ENCODE results near the gene IKZF3.

The IKZF3 gene

DNA sequence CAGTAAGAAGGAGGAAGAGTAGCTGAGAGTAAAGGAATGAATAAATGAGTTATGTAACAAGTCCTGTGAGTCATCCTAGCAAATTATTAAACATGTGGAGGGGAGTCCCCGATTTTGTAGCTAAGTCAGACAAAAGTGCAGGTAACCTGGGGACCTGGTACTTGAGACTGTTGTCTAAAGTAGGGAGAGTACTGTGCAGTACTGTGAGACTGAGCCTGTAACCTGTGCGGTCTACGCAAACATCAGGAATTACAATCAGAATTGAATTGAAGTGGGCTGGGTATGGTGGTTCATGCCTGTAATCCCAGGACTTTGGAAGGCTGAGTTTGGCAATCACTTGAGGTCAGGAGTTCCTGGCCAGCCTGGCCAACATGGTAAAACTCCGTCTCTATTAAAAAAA lies 35.7 kb downstream of the IKZF3 start:
- H3K79me2 ChIP-seq (ENCODE audit: insufficient read depth, low read length) = no peaks in the 10 kb centered on the region
- H3K4me1 ChIP-seq (ENCODE audit: insufficient read depth, low read length) = no peaks in the 10 kb centered on the region
- peaks cover 18% of the 10 kb centered on the region for H3K27me3 ChIP-seq (ENCODE audit: insufficient read depth, low read length, poor library complexity)
- no peak overlapping the region for H3K4me2 ChIP-seq (ENCODE audit: insufficient read depth, low read length)
- no peak for ATAC-seq (ENCODE audit: insufficient read depth, low read depth)
- H3K4me3 ChIP-seq (ENCODE audit: low read depth in 1 of 2, low read length in 2 of 2) = no peak overlapping the region
- TF ChIP-seq CTCF (IDR thresholded peaks at IDR 0.05; ENCODE audit: borderline replicate concordance, extremely low read depth, low read length, poor library complexity, severe bottlenecking) = no peak
- TF ChIP-seq EZH2 (IDR thresholded peaks at IDR 0.05; ENCODE audit: borderline replicate concordance, low read depth, low read length, severe bottlenecking) = no peak
- no peak overlapping the region for H3K27ac ChIP-seq (ENCODE audit: low read length)
- H3K36me3 ChIP-seq (ENCODE audit: insufficient read depth, low read length) = no peaks in the 10 kb centered on the region
- no peak for DNase-seq
- no peak overlapping the region for H3K9ac ChIP-seq (ENCODE audit: low read depth, low read length)
- H3K9me3 ChIP-seq (ENCODE audit: insufficient read depth, low read length, severe bottlenecking) = peaks cover 17% of the 10 kb centered on the region
- no peak overlapping the region for H2AFZ ChIP-seq (ENCODE audit: low read depth, low read length)
- no peaks in the 10 kb centered on the region for H4K20me1 ChIP-seq (ENCODE audit: insufficient read depth, low read length)

- Histone ChIP-seq H3K4me2 (ENCODE audit: insufficient read depth, low read length) (no peak overlapping the region), H3K36me3 (ENCODE audit: insufficient read depth, low read length) (no peaks in the 10 kb centered on the region), H3K4me3 (ENCODE audit: low read depth in 1 of 2, low read length in 2 of 2) (no peak overlapping the region), H2AFZ (ENCODE audit: low read depth, low read length) (no peak overlapping the region), H4K20me1 (ENCODE audit: insufficient read depth, low read length) (no peaks in the 10 kb centered on the region), H3K27ac (ENCODE audit: low read length) (no peak overlapping the region), H3K4me1 (ENCODE audit: insufficient read depth, low read length) (no peaks in the 10 kb centered on the region), H3K79me2 (ENCODE audit: insufficient read depth, low read length) (no peaks in the 10 kb centered on the region), H3K27me3 (ENCODE audit: insufficient read depth, low read length, poor library complexity) (peaks cover 10% of the 10 kb centered on the region), H3K9me3 (ENCODE audit: insufficient read depth, low read length, severe bottlenecking) (peaks cover 20% of the 10 kb centered on the region), H3K9ac (ENCODE audit: low read depth, low read length) (no peak overlapping the region)
- DNase-seq = no peak
- TF ChIP-seq CTCF (IDR thresholded peaks at IDR 0.05; ENCODE audit: borderline replicate concordance, extremely low read depth, low read length, poor library complexity, severe bottlenecking) = no peak
- no peak for TF ChIP-seq EZH2 (IDR thresholded peaks at IDR 0.05; ENCODE audit: borderline replicate concordance, low read depth, low read length, severe bottlenecking)
- no peak for ATAC-seq (ENCODE audit: insufficient read depth, low read depth)
These were observed 37.8 kb downstream of the IKZF3 start for GRCh38 chr17:39826334-39826733.

GRCh38 chr17:39823407-39824054 lies 40.6 kb downstream of the IKZF3 start:
- Histone ChIP-seq H3K9ac (ENCODE audit: low read depth, low read length) (no peak overlapping the region), H3K4me3 (ENCODE audit: low read depth in 1 of 2, low read length in 2 of 2) (no peak overlapping the region; a peak in 1 of 4 replicates), H4K20me1 (ENCODE audit: insufficient read depth, low read length) (no peaks in the 10 kb centered on the region), H2AFZ (ENCODE audit: low read depth, low read length) (no peak overlapping the region), H3K4me2 (ENCODE audit: insufficient read depth, low read length) (no peak overlapping the region), H3K36me3 (ENCODE audit: insufficient read depth, low read length) (no peaks in the 10 kb centered on the region), H3K4me1 (ENCODE audit: insufficient read depth, low read length) (peaks cover 17% of the 10 kb centered on the region), H3K9me3 (ENCODE audit: insufficient read depth, low read length, severe bottlenecking) (peaks cover 20% of the 10 kb centered on the region), H3K27me3 (ENCODE audit: insufficient read depth, low read length, poor library complexity) (peaks cover 11% of the 10 kb centered on the region), H3K79me2 (ENCODE audit: insufficient read depth, low read length) (no peaks in the 10 kb centered on the region), H3K27ac (ENCODE audit: low read length) (no peak overlapping the region)
- DNase-seq (peak; percentile 28), ATAC-seq (ENCODE audit: insufficient read depth, low read depth) (no peak)
- TF ChIP-seq CTCF (IDR thresholded peaks at IDR 0.05; ENCODE audit: borderline replicate concordance, extremely low read depth, low read length, poor library complexity, severe bottlenecking) (no peak), EZH2 (IDR thresholded peaks at IDR 0.05; ENCODE audit: borderline replicate concordance, low read depth, low read length, severe bottlenecking) (no peak)
